Raji (cell line): ENCODE measurements around the gene RUBCNL.

ENCODE experiments used
- POLR2A ChIP-seq: IDR thresholded peaks from 2 replicates; pipeline ENCODE4 v1.6.1; 2011; ENCODE audit warnings: low read depth, low read length, control low read depth; ENCODE audit not compliant: insufficient read depth

RUBCNL gene

GRCh38 chr13:46304546-46304945 lies 82.5 kb downstream of the RUBCNL start:
- TF ChIP-seq POLR2A: no peak

- no peak for TF ChIP-seq POLR2A
These were observed 83.2 kb downstream of the RUBCNL start for GRCh38 chr13:46303742-46304385.

- TF ChIP-seq POLR2A: no peak
These were observed 89.7 kb downstream of the RUBCNL start for GRCh38 chr13:46297361-46297811.

- TF ChIP-seq POLR2A: no peak
These were observed 90.1 kb downstream of the RUBCNL start for GRCh38 chr13:46296921-46297320.

GRCh38 chr13:46296115-46296822 lies 90.8 kb downstream of the RUBCNL start:
- TF ChIP-seq POLR2A: no peak

- no peak for TF ChIP-seq POLR2A
These were observed 91.4 kb downstream of the RUBCNL start for GRCh38 chr13:46295491-46296114.

- TF ChIP-seq POLR2A: no peak
These were observed 93.6 kb downstream of the RUBCNL start for GRCh38 chr13:46293436-46293835.
